Esophagus muscularis mucosa (tissue), 3 donors: ENCODE measurements around the gene ACIN1.
A peak's percentile ranks its signal among the peaks of the same experiment; 100 is the strongest.

Source experiments
- POLR2A ChIP-seq: fragments of 450-650 bp; IDR thresholded peaks from one replicate; pipeline ENCODE4 v1.6.1; 2017; ENCODE audit warnings: antibody characterized with exemption, moderate library complexity, mild to moderate bottlenecking, low read depth
- TF ChIP-seq, protein P1 (sequence below), 3 experiments: fragments of 200-600 bp in 2 of 3; fragments of 450-650 bp in 1 of 3; sonication (generic) in 2 of 3; IDR thresholded peaks; one replicate each; pipeline ENCODE4 v1.5.1; 2017 to 2019; ENCODE audit warnings: antibody characterized with exemption in 3 of 3, mild to moderate bottlenecking in 2 of 3, moderate library complexity in 1 of 3

DNA sequence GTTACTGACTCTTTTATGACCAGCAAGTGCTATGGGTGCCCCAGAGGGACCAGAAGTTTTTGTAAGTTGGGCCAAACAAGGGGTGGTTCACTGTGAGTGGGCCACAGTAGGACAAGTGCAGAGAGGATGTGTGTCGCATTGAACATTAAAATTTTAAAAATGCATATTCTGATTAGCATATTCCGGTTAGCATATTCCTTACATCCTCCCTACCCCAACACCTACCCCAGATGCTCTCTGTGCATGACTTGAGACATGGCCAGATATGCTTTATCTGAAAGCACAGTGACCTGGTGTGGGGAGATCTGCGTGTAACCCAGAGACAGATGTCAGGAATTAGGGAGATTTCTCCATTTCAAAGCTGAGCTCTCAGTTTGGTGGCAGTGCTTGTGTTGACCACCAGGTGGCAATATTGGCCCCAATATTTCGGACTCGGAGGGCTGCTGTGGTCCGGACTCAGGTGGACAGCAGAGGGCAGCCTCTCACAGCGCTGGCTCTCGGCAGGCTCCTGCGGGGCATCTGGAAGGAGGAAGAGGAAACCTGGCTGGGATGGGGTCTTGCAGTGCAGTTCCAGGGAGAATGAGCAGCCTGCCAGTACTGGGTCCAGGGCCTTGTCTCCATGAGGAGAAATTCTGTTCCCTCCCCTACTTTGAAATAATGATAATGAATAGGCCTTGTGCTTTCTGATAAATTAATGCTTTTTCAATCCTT lies 25.8 kb upstream of the ACIN1 start:
- no peak for TF ChIP-seq POLR2A
- TF ChIP-seq, protein P1, sequence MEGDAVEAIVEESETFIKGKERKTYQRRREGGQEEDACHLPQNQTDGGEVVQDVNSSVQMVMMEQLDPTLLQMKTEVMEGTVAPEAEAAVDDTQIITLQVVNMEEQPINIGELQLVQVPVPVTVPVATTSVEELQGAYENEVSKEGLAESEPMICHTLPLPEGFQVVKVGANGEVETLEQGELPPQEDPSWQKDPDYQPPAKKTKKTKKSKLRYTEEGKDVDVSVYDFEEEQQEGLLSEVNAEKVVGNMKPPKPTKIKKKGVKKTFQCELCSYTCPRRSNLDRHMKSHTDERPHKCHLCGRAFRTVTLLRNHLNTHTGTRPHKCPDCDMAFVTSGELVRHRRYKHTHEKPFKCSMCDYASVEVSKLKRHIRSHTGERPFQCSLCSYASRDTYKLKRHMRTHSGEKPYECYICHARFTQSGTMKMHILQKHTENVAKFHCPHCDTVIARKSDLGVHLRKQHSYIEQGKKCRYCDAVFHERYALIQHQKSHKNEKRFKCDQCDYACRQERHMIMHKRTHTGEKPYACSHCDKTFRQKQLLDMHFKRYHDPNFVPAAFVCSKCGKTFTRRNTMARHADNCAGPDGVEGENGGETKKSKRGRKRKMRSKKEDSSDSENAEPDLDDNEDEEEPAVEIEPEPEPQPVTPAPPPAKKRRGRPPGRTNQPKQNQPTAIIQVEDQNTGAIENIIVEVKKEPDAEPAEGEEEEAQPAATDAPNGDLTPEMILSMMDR (IDR thresholded peaks at IDR 0.05) = peak; percentile 100
